Uterus (tissue), 2 donors: Measurements from ENCODE around the gene CNTD1.

Source experiments
- POLR2A ChIP-seq, 2 donors: fragments of 450-650 bp; IDR thresholded peaks; one replicate each; pipeline ENCODE4 v1.6.1; 2016; ENCODE audit warnings: antibody characterized with exemption in 2 of 2, mild to moderate bottlenecking in 1 of 2, moderate library complexity in 1 of 2
- TF ChIP-seq, protein P1 (sequence below), 4 experiments: fragments of 200-600 bp in 2 of 4; fragments of 450-650 bp in 2 of 4; sonication (generic) in 2 of 4; IDR thresholded peaks; one replicate each; pipeline ENCODE4 v1.5.1; 2016 to 2019; ENCODE audit warnings: antibody characterized with exemption in 4 of 4, mild to moderate bottlenecking in 2 of 4, moderate library complexity in 1 of 4

DNA sequence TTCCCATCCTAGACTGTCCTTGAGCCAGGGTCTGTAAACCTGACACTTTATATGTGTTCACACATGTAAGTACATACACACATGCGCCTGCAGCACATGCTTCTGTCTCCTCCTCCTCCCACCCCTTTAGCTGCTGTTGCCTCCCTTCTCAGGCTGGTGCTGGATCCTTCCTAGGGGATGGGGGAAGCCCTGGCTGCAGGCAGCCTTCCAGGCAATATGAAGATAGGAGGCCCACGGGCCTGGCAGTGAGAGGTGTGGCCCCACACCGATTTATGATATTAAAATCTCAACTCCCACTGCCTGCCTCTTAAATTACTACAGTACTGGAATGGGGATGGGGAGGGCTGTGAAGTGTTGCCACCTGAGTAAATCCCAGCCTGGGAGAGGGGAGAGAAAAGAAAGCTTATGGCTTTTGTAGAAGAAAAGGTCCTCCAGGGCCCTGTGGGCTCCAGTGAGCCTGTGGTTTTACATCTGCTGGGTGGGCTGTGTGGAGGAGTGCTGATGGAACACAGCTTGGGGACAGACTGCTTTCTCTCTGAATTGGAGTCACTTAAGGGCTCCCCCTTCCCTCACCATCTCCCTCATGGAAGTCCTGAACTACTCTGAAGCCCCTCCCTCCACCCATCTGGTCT lies 19.2 kb upstream of the CNTD1 start:
- TF ChIP-seq POLR2A (IDR thresholded peaks at IDR 0.05), result no peak
- TF ChIP-seq, protein P1, sequence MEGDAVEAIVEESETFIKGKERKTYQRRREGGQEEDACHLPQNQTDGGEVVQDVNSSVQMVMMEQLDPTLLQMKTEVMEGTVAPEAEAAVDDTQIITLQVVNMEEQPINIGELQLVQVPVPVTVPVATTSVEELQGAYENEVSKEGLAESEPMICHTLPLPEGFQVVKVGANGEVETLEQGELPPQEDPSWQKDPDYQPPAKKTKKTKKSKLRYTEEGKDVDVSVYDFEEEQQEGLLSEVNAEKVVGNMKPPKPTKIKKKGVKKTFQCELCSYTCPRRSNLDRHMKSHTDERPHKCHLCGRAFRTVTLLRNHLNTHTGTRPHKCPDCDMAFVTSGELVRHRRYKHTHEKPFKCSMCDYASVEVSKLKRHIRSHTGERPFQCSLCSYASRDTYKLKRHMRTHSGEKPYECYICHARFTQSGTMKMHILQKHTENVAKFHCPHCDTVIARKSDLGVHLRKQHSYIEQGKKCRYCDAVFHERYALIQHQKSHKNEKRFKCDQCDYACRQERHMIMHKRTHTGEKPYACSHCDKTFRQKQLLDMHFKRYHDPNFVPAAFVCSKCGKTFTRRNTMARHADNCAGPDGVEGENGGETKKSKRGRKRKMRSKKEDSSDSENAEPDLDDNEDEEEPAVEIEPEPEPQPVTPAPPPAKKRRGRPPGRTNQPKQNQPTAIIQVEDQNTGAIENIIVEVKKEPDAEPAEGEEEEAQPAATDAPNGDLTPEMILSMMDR (IDR thresholded peaks at IDR 0.05), result no peak
